NCI-H526 treated with DMSO at 0.1 percent for 48 hours (cell line): ENCODE measurements around the gene SPINK4.

Source experiments
- DNase-seq: peaks from one replicate; lab custom pipeline; 2025; lab: John Stamatoyannopoulos, UW

Gene SPINK4

DNA sequence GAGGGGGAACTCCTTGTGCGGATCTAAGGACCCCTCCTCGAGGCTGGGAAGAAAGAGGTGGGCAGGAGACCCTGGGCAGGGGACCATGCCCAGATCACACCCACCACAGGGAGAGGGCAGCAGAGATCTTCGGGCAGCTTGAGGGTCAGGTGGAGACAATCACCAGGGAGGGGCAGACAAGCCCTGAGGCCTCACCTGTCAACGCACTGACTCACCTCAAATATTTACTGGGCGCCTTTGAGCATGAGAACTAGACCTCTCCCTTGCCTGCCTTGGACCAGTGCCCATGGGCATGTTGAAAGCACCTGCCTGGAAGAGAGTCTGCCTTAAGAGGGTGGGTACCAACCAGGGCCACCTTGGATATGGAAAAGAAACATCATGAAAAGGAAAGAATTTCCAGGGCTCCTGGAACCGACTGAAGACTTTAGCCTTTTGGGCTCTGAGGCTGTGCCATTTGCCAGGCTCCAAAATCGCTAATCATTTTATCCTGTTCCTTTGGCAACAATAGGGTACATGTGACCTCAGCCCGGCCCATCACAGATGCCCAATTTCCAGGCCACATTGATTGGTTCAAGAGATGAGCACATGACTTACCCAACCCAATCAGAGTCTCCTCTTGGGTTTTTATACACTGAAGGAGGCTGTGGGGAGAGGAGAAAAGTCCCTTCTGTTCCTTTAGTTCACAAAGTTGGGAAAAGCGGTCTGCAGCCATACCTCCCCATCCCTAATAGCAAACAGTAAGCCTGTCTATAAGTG, 10.4 kb upstream of the SPINK4 start:
- no peak for DNase-seq

DNA sequence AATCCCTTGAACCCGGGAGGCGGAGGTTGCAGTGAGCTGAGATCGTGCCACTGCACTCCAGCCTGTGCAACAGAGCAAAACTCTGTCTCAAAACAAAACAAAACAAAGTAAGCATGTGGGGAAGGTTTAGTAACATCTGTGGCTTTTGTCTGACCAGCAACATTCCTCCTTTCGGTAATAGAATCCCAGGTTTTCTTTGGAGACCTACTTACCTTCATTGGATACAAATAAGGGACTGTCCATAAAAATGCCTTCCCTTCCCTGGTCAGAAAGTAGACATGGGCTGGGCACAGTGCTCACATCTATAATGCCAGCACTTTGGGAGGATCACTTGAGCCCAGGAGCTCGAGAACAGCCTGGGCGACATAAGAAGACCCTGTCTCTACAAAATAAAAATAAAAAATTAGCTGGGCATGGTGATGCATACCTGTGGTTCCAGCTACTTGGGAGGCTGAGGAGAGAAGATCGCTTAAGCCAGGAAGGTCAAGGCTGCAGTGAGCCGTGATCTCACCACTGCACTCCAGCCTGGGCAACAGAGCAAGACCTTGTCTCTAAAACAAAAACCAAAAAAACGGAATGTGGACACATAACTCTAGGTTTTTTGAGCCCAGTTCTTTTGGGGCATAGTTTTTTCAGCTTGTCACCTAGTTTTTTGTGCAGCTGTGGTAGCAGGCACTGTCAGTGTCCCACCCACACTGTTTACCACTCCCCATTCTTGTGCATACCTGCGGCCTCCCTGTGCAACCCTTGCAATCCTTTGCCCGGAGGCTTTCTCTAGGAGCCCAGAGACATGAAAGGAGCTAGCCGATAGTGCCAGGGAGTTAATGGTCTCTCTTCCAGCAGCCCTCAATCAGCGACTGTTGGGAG, 9.0 kb upstream of the SPINK4 start:
- DNase-seq, result no peak

DNA sequence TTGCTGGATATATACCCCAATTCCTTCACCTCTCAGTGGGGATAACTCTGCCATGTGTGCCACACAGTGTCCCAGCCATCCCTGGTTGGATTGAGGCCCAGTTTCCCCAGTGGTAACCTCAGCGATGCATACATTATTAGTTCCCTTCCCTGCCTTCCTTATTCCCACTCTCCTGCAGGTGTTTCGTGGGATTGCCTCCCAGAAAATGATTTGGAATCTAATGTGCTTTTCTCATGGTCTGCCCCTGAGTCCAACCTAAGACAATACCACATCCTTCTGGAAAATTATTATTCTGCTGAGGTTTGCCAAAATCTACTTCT, 8.4 kb upstream of the SPINK4 start:
- no peak for DNase-seq

DNA sequence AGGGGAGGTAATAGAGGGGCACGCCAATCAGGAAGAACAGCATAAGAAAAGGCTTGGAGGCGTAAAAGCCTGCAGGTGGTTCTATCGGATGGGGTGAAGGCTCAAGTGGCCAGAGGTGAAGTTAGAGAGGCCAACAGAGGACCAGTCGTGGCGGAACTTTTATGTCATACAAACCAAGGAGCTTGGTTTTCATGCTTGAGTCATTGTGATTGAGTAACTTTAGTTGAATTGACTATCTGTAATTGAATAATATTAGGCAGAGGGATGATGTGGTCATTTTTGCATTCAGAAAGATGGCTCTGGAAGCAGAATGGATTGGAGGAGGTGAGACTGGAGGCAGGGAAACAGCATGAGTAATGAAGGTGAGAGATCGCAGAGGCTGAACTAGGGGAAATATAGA, 7.2 kb upstream of the SPINK4 start:
- DNase-seq, result no peak

DNA sequence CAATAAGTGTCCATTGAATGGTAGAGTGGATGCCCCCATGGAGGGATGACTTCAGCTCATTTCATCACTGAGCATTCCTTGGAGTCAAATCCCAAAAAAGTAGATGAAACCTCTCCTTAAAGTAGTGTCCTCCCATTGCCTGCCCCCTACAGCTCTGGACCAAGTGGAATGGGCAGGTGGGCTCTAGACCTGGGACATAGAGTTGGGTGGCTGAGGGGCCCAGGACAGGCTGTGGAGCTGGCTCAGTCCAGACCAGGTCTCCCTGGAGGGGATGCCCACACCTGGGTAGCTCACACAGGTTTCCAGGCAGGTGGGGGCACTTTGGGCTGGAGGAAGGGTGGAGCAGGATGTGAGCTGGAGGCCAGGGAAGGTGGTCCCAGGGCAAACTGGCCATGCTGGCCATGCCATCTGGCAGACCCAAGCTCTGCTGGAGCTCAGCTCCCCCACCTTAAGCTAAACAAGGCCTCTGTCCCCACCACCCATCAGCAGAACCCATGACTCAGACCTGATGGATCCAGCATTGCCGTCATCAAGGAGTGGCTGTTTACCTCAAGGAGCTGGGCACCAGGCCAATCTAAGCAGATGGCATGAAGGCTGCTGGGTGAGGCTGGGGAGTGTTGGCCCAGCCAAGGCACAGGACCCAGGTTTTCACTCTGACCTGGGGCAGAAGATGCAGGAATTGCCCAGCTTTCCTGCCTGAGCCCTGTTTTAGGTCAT, 6.2 kb upstream of the SPINK4 start:
- DNase-seq, result no peak

DNA sequence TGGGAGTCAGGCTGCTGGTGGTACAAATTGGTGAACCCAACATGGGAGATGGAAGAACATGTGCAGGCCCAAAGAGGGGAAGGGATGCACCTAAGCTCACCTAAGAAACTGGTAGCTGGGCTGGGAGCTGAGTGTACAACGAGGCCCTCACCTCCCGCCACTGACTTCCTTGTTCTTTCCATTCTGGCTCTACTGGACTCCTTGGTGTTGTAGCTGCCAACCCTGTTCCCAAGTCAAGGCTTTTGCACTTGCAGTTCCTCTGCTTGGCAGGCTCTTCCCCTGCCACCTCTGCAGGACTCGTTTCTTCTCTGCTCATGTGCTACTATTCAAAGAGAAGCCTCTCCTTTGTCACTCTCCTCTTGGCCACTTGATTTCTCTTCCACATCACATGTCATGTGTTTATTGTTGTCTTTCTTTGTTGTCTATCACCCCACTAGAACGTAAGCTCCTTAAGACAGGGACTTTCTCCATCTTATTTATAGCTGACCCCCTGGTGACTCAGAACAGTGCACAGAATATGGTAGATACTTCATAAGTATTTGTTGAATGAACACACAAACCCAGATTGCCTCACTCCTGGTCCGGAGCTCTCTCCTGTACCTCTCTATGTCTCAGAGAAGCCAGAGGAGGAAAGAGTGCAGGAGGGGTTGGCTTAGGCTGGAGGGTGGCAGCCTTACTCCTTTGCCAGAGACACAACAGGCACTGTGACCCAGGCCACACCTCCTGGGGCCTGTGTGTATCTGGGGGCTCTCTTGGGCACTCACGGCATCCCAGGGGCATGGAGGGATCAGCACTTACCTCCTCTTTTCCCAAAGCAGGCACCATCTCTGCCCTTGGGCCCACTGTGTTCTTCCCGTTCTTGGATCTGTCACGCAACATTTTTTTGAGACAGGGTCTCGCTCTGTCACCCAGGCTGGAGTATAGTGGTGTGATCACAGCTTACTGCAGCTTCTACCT, 5.2 kb upstream of the SPINK4 start:
- DNase-seq, result no peak

DNA sequence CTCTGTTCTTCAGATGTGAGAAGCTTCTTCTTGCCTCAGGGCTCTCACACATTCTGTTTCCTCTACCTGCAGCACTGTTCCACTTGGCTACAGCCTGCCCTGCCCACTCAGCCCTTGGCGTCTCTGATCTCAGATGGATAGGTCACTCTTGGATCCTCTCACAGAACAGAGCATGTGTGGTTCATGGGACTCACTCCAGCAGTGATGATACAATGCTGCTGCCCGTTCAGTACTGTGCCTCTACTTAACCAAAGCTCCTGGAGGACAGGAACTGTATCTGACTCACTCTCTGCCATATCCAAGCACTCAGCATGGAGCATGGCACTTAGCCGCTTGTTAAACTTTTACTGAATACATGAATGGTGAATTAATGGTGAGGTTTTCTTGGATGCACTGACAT, 3.4 kb upstream of the SPINK4 start:
- no peak for DNase-seq

DNA sequence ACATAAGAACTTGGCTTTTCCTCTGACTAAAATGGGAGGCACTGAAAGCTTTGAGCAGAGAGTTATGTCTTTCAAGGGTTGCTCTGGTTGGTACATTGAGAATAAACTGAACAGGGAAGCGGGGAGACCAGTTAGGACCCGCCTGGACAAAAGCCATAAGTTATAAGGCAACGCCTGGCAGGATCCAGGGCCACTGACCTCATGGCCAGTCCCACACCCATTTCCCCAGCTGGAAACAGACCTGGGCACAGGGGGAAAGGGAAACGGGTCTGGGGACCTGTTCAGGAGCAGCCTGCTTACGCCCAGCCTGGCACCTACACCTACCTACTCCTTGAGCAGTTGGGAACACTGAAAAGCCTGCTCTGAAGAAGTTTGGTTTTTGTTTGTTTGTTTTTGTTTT, 1.3 kb downstream of the SPINK4 start:
- no peak for DNase-seq

DNA sequence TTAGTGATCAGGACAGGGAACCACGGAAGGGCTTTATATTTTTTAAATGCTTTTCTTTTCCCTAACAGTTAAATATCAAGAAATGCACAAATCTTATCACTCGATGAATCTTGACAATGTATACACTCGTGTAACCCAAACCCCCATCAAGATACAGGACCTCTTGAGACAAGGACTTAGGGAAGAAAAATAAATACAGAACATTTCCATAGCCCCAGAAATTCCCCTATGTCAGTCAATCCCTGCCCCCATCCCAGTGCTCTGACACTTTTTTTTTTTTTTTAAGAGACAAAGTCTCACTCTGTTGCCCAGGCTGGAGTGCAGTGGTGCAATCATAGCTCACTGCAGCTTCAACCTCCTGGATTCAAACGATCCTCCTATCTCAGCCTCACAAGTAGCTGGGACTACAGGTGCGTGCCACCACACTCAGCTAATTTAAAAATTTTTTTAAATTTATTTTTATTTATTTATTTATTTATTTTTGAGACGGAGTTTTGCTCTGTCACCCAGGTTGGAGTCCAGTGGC, 2.7 kb downstream of the SPINK4 start:
- no peak for DNase-seq

DNA sequence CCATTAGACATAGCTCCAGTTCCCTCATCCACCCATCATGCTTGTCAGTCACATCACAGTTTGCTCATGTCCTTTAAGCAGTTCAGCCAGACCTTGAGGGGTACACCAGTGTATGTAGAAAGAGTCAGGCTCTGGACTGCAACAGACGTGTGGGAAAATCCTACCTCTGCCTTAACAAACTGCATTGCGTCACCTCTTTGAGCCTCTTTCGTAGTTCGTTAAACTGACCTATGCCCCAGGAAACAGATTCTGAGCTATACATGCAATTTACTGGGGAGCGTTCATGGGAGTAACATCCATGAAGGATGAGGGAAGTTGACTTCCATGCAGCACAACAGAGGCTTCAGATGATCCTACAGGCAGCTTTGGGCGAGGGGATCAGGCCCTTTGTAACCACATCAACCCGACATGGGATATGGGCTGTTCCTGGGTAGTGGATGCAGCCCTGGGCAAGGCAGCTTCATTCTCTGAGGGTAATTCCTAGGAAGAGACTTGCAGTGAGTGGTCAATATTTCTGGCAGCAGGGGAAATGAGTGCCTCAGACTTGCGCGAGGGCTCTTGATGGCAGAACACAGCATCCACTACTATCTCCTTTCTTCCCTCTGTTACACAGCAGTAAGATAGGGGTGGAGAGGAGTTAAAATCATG, 4.3 kb downstream of the SPINK4 start:
- no peak for DNase-seq

DNA sequence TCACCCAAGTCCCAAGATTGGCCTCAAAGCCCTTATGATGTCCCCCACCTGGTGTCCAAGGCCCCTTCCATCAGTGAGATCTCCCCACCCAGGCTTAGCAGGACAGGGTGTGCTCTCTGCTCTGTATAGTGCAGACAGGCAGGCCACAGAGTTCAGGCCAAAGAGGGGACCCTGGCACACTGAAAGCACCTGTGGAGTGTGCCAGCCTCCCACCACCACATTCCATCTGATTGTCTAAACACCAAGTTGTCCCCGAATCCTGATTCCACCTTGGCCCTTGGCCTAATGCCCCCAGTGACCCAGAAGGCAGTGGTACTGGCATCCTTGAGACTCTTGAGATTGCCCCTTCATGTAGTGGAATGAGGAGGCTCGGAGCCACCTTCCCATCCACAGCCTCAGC, 5.4 kb downstream of the SPINK4 start:
- no peak for DNase-seq

DNA sequence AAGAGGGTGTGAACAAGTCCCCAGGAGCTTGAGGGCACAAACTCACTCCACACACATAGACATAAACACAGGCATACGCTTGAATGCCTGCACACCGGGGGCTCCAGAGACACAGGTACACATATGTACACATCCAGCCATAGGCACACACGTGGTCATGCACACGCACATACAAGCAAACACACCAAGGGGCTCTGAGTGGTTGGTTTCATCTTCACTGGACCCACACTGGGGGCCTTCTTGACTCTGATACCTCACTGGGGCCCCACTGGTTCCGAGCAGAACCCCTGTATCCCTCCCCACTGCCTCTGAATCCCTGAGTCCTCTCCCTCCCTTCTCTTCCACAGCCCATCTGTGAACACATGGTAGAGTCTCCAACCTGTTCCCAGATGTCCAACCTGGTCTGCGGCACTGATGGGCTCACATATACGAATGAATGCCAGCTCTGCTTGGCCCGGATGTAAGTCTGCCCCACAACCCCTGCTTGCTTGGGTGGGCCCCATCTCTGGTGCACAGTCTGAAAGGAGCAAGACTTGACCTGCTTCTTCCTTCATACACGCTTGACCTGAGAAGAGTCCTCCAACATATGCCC, 6.4 kb downstream of the SPINK4 start:
- DNase-seq, result no peak

DNA sequence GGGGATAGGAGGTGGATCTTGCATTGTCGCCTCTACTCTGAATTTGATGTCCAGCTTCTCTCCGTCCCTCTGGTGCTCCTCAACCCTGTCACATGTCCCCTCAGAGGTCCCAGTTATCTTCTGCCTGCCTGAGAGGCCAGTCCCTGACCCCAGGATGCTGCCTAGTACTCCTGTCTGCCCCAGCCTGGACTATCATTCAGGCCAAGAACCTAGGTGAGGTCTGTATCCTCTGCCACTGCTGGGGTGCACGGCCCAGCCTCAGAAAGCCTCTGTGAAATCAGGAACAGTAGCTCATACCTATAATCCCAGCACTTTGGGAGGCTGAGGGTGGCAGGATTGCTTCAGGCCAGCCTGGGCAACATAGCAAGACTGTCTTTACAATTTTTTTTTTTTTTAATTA, 8.6 kb downstream of the SPINK4 start:
- no peak for DNase-seq

DNA sequence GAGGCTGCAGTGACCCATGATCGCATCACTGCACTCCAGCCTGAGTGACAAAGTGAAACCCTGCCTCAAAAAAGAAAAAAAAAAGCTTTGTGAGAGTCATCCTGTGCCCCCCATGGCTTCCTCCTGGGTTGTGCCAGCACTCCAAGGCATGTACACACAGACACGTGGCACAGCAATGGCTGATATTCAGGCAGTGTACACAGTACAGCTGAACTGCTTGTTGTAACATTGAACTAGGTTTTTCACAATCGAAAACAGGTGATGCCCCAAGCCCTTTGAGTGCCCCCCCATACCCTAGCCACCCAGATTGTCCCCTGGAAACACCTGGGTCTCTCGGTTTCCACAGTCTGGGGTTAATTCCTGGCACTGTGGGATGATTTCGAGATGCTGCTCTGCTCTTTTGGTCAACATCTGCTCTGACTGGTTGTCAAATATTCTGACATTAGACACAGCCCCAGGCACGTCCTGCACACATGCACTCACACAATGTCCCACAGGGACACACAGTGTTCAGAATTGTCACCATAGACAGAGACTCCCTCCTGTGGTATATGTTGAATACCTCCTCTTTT, 9.2 kb downstream of the SPINK4 start:
- DNase-seq, result no peak

DNA sequence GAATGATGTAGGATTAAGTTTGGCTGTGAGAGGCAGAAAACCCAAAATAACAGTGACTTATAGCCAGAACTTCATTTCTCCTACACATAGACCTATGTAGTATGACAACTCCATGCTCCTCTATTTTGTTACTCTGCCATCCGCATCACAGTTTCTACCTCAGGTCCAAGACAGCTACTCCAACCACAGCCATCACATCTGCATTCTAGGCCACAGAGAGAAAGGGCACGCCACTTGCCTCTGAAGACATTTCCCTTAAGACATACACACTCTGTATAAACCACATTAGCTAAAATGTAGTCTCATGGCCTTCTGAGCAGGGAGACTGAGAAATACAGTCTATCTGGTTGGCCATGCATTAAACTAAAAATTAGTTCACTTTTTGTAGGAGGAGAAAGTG, 10.0 kb downstream of the SPINK4 start:
- no peak for DNase-seq

DNA sequence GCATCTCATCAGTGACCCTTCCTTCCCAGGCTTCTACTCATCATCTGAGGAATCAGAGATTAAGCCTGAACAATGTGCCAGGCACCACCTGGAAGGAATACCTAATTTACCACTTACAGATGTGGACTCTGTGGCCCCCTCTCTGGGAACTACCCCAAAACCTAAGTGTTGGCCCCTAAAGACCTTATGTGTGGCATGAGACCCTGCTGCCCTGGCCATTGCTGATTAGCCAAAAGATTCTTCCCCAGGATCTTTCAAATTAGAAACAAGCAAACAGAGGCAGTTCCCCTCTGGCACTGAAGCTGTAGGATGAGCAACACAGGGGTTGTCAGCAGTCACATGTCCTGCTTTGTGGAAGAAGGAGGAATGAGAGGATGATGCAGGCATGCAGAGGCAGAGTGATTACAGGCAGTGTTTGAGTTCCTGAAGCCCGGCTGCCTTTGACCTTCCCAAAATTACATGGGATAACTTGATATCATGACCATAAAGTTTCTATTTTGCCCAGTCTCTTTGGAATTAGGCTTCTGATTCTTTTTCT, 10.6 kb downstream of the SPINK4 start:
- no peak for DNase-seq

DNA sequence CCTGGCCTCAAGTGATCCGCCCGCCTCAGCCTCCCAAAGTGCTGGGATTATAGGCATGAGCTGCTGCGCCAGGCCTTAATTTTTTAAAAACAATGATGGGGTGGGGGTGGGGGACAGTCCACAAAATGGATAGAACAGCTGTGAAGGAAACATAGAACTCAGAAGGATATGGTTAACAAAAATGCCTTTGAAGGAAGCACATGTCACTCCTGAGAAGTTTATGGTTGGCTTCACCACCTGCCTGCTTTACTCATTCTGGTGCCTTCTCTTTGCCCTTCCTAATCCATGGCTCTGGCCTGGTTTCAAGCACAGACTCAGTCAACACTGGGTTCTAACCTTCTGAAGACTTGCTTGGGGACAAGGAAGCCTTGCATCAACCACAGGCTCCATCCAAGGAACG, 14.2 kb downstream of the SPINK4 start:
- DNase-seq, result no peak

DNA sequence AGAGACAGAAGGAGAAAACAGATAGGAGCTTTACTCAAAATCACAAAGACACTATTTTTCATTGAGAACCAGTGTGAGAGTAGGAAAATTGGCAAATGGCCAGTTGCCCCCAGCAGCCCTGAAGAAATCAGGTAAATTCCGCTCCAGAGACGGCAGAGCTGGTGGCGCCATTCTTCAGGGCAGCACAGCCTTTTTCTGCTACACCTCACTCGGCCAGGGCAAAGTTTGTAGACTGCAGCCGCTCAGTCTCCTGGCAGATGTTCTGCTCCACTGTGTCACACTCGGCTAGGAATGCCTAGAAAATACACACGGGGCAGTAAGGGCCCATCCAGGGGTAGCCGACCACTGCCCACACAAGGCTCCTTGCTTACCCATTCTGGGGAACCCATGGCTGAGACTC, 15.0 kb downstream of the SPINK4 start:
- no peak for DNase-seq

DNA sequence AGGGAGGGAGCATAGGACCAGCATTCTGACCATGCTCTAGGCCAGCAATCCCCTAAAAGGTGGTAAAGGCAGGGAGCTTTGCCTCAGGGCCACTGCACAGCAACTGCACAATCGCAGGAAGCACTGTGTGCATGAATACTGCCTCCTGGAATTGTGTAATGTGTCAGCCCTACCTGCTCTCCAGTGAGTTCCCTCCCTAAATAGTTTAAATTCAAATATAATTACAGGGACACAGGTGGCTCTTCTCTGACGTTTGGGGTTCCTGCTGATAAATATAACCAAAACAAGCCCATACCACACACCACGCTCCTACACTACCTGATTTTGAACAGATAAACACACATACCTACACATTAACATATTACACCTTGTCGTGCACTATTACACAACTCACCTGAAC, 15.5 kb downstream of the SPINK4 start:
- no peak for DNase-seq

DNA sequence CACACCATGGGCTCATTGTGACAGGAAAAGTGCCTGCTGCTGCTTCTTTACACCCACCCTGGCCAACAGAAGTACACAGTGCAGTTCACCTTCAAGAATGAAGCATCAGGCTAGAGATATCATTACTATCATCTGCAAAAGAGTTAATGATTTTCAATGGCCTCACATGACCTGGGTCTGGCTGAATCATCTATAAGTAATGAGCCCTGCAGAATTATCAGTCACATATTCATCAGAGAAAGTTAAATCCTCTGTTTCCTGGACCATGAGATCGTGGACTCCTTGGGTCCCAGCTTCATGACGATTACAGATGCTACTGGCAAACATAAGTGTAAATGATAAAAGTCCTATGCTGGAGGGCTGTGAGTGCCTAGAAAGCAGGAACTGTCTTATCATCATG, 16.3 kb downstream of the SPINK4 start:
- DNase-seq, result no peak
